Liver (tissue), 9 donors: ENCODE data around the gene SHC1. TPM values are rescaled to one million over a fixed set of nuclear protein-coding genes. Genes with fewer than 3 reads are reported as not detected.

Source experiments
- DNase-seq: peaks from one replicate; pipeline ENCODE4 v3.0.0-alpha.2; 2017; ENCODE audit warnings: low spot score
- H3K27ac ChIP-seq, 2 donors: one replicate each; pipeline ENCODE4 v1.7.0; 2013; ENCODE audit warnings: inconsistent platforms in 2 of 2, low read length in 2 of 2, control low read depth in 1 of 2, low read depth in 1 of 2, mild to moderate bottlenecking in 1 of 2
- H3K27me3 ChIP-seq, 4 donors: one replicate each; pipeline versions ENCODE4 v1.6.1 to v1.7.0; 2013; ENCODE audit warnings: low read length in 3 of 4, inconsistent platforms in 1 of 4, mild to moderate bottlenecking in 1 of 4, moderate library complexity in 1 of 4; ENCODE audit not compliant: control insufficient read depth in 4 of 4, insufficient read depth in 4 of 4
- H3K36me3 ChIP-seq, 4 donors: one replicate each; pipeline versions ENCODE4 v1.6.1 to v1.7.0; 2013; ENCODE audit warnings: low read length in 3 of 4, mild to moderate bottlenecking in 3 of 4, low read depth in 1 of 4, moderate library complexity in 1 of 4; ENCODE audit not compliant: control insufficient read depth in 4 of 4, insufficient read depth in 3 of 4
- H3K4me1 ChIP-seq, 4 donors: one replicate each; pipeline versions ENCODE4 v1.6.1 to v1.7.0; 2013; ENCODE audit warnings: low read length in 3 of 4, mild to moderate bottlenecking in 3 of 4, moderate library complexity in 1 of 4; ENCODE audit not compliant: control insufficient read depth in 4 of 4, insufficient read depth in 4 of 4
- H3K4me3 ChIP-seq, 3 donors: one replicate each; pipeline versions ENCODE4 v1.6.1 to v1.7.0; 2013; ENCODE audit warnings: low read length in 3 of 3, control low read depth in 1 of 3, low read depth in 1 of 3, mild to moderate bottlenecking in 1 of 3
- H3K9ac ChIP-seq, 2 donors: one replicate each; pipeline ENCODE4 v1.7.0; 2013; ENCODE audit warnings: low read length in 2 of 2, mild to moderate bottlenecking in 2 of 2, moderate library complexity in 2 of 2, control low read depth in 1 of 2, low read depth in 1 of 2
- H3K9me3 ChIP-seq, 4 donors: one replicate each; pipeline versions ENCODE4 v1.6.1 to v1.7.0; 2013; ENCODE audit warnings: low read length in 3 of 4; ENCODE audit not compliant: control insufficient read depth in 4 of 4
- CTCF ChIP-seq: fragments of 150-350 bp; IDR thresholded peaks from 2 replicates; pipeline ENCODE4 v1.5.1; 2017; ENCODE audit warnings: improper control_type of control experiment, low read depth, low read length; ENCODE audit not compliant: missing input control
- FOXA1 ChIP-seq: IDR thresholded peaks from 2 replicates; pipeline ENCODE4 v1.6.1; 2016; ENCODE audit warnings: antibody characterized with exemption
- FOXA2 ChIP-seq: IDR thresholded peaks from 2 replicates; pipeline ENCODE4 v1.6.1; 2016; ENCODE audit warnings: antibody characterized with exemption
- GABPA ChIP-seq, 2 donors: IDR thresholded peaks in 1 of 2; conservative IDR thresholded peaks in 1 of 2; 2 replicates each; pipeline ENCODE4 v1.6.1; 2016; ENCODE audit warnings: antibody characterized with exemption in 2 of 2, mild to moderate bottlenecking in 1 of 2, moderate library complexity in 1 of 2
- HNF4G ChIP-seq: IDR thresholded peaks from 2 replicates; pipeline ENCODE4 v1.6.1; 2016; ENCODE audit warnings: antibody characterized with exemption
- JUND ChIP-seq, 2 donors: IDR thresholded peaks; 2 replicates each; pipeline ENCODE4 v1.6.1; 2016; ENCODE audit warnings: antibody characterized with exemption in 2 of 2
- NR2F2 ChIP-seq: IDR thresholded peaks from 2 replicates; pipeline ENCODE4 v1.6.1; 2016; ENCODE audit warnings: antibody characterized with exemption
- RAD21 ChIP-seq, 2 donors: IDR thresholded peaks; 2 replicates each; pipeline ENCODE4 v1.6.1; 2016; ENCODE audit warnings: antibody characterized with exemption in 2 of 2, mild to moderate bottlenecking in 2 of 2
- REST ChIP-seq: IDR thresholded peaks from 2 replicates; pipeline ENCODE4 v1.6.1; 2016; ENCODE audit warnings: antibody characterized with exemption, mild to moderate bottlenecking
- RXRA ChIP-seq, 2 donors: IDR thresholded peaks; 2 replicates each; pipeline ENCODE4 v1.6.1; 2017 to 2018; ENCODE audit warnings: antibody characterized with exemption in 2 of 2, mild to moderate bottlenecking in 1 of 2
- SP1 ChIP-seq: IDR thresholded peaks from 2 replicates; pipeline ENCODE4 v1.6.1; 2018; ENCODE audit warnings: antibody characterized with exemption, mild to moderate bottlenecking
- YY1 ChIP-seq: IDR thresholded peaks from 2 replicates; pipeline ENCODE4 v1.6.1; 2016; ENCODE audit warnings: antibody characterized with exemption, mild to moderate bottlenecking
- ZBTB33 ChIP-seq: IDR thresholded peaks from 2 replicates; pipeline ENCODE4 v1.6.1; 2016; ENCODE audit warnings: antibody characterized with exemption
- WGBS: extraction: QIAGEN DNeasy Blood & Tissue Kit; methylation state at CpG from one replicate; pipeline ENCODE4 v1.1.7; 2013; 5-methylcytosine and 5-hydroxymethylcytosine counted together
- polyA plus RNA-seq, 2 donors: library from polyadenylated mRNA; stranded (reverse) in 1 of 2; unstranded in 1 of 2; fragments of 200-250 nt in 1 of 2; fragments of >200 nt in 1 of 2; fragmentation: Nextera tagmentation in 1 of 2; extraction: Ambion mirVana in 1 of 2; gene quantifications; one replicate each; pipeline versions ENCODE4 v1.2.1 to v1.2.3, GENCODE V29; 2013 to 2015
- total RNA-seq, 2 donors: library from RNA; depleted of rRNA; stranded (reverse); fragments of >200 nt; gene quantifications; one replicate each; pipeline ENCODE4 v1.2.3, GENCODE V29; 2014
- donor health status: healthy.
- donor health status: healthy.
- donor health status: healthy.
- donor health status: healthy.
- donor health status: healthy.

Gene SHC1
- total and polyA plus RNA-seq, 4 donors, result 27.2 to 65.5 (median 58.0) TPM

- H3K27ac ChIP-seq, result peak within 1 kb of the TSS; percentile 83 to 97
- WGBS, result under 1% methylated on average over 93 of the region's 93 CpGs
- DNase-seq, result peak; percentile 84
- H3K9me3 ChIP-seq, result no peaks in the 10 kb centered on the region
- H3K4me1 ChIP-seq, result peaks cover 1 to 49% (median 28%) of the 10 kb centered on the region in 4 donors
- H3K4me3 ChIP-seq, result peak within 1 kb of the TSS; percentile 78 to 86 (median 82)
- H3K9ac ChIP-seq, result peak within 1 kb of the TSS; percentile 88
- peaks cover 6 to 39% (median 21%) of the 10 kb centered on the region in 4 donors for H3K36me3 ChIP-seq
- TF ChIP-seq CTCF (peak; percentile 5), HNF4G (no peak), GABPA (IDR thresholded peaks at IDR 0.05 in 1 of 2, conservative IDR thresholded peaks at IDR 0.05 in 1 of 2) (peak; percentile 75 to 91), YY1 (peak; percentile 60), RAD21 (IDR thresholded peaks at IDR 0.05) (peak; percentile 39 to 60), RXRA (IDR thresholded peaks at IDR 0.05) (no peak), FOXA1 (no peak)
- no peaks in the 10 kb centered on the region for H3K27me3 ChIP-seq
Observed at GRCh38 chr1:154961207-154962155, 9.1 kb downstream of the SHC1 start, which contains the start of gene PYGO2. PYGO2 (minus strand) TSS chr1:154961782; CDS start chr1:154961576, 206 bp downstream.

GRCh38 chr1:154960446-154961136 lies 10.0 kb downstream of the SHC1 start:
- Histone ChIP-seq H3K27ac (peak overlapping the region; percentile 83 to 97), H3K27me3 (no peaks in the 10 kb centered on the region), H3K4me3 (peak overlapping the region; percentile 62 to 86 (median 82)), H3K4me1 (peaks cover 3 to 53% (median 33%) of the 10 kb centered on the region in 4 donors), H3K9ac (peak overlapping the region; percentile 88), H3K9me3 (no peaks in the 10 kb centered on the region), H3K36me3 (peaks cover 6 to 30% (median 13%) of the 10 kb centered on the region in 4 donors)
- DNase-seq, result no peak
- 43% methylated on average over 10 of the region's 10 CpGs for WGBS
- TF ChIP-seq RAD21 (IDR thresholded peaks at IDR 0.05) (no peak), HNF4G (no peak), JUND (IDR thresholded peaks at IDR 0.05) (no peak), YY1 (no peak), ZBTB33 (no peak), GABPA (IDR thresholded peaks at IDR 0.05 in 1 of 2, conservative IDR thresholded peaks at IDR 0.05 in 1 of 2) (no peak), REST (no peak), NR2F2 (no peak), RXRA (IDR thresholded peaks at IDR 0.05) (no peak), FOXA2 (no peak), SP1 (no peak), FOXA1 (no peak)
